ENCODE measurements around the gene ITGA5. TPM values are rescaled to one million over a fixed set of nuclear protein-coding genes. Genes with fewer than 3 reads are reported as not detected.

Gene ITGA5
- total and polyA plus RNA-seq, 9 of the 15 experiments (the other 6 are each of a cell fraction or from before 2014, with no cell fraction given), result 9.1 to 82.1 (median 47.4) TPM

DNA sequence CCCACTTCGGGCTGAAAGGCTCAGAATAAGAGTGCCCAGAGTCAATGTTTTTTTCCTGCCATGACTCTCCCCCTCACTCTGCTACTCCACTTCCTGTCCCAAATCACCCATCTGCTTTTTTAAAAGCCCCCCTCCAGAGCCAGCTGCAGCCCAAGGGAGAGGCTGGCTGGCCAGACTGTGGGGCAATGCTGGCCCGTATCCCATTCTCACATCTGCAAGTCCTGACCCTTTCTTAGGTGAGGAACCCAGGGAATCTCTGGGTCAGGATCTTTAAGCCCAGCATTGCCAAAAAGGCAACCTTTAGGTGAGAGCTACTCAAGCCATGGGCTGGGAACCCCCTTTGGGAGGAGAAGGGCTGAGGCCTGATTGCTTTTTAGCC, 1.7 kb upstream of the ITGA5 start (continued):
- TF ChIP-seq, protein P1, sequence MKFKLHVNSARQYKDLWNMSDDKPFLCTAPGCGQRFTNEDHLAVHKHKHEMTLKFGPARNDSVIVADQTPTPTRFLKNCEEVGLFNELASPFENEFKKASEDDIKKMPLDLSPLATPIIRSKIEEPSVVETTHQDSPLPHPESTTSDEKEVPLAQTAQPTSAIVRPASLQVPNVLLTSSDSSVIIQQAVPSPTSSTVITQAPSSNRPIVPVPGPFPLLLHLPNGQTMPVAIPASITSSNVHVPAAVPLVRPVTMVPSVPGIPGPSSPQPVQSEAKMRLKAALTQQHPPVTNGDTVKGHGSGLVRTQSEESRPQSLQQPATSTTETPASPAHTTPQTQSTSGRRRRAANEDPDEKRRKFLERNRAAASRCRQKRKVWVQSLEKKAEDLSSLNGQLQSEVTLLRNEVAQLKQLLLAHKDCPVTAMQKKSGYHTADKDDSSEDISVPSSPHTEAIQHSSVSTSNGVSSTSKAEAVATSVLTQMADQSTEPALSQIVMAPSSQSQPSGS (CRISPR knock-in tag; IDR thresholded peaks at IDR 0.05), result no peak
- TF ChIP-seq PPARD (CRISPR knock-in tag; IDR thresholded peaks at IDR 0.05) (no peak), CBX8 (IDR thresholded peaks at IDR 0.05; ENCODE audit: borderline replicate concordance, extremely low read depth, low read depth, low read length, poor library complexity, severe bottlenecking) (no peak), NFE2L1 (tag; IDR thresholded peaks at IDR 0.05; ENCODE audit: borderline replicate concordance, low read depth) (no peak), ZFPM2 (CRISPR knock-in tag; IDR thresholded peaks at IDR 0.05) (no peak), ZKSCAN3 (CRISPR knock-in tag; IDR thresholded peaks at IDR 0.05) (no peak), HMG20B (CRISPR knock-in tag; IDR thresholded peaks at IDR 0.05) (no peak), PCBP2 (IDR thresholded peaks at IDR 0.05; ENCODE audit: low read depth, low read length, poor library complexity, severe bottlenecking) (no peak), RCOR1 (IDR thresholded peaks at IDR 0.05; ENCODE audit: borderline replicate concordance in 1 of 2, low read depth in 2 of 2, low read length in 2 of 2) (0 out of 4 replicates have a peak, but pooled peaks of 1 of the 2 experiments have one; percentile 1), HDAC8 (tag; IDR thresholded peaks at IDR 0.05) (no peak), NR2C2 (CRISPR knock-in tag; IDR thresholded peaks at IDR 0.05) (no peak), NR2C2 (tag; IDR thresholded peaks at IDR 0.05) (0 out of 2 replicates have a peak, but pooled peaks have one; percentile 7), ZNF695 (CRISPR knock-in tag; IDR thresholded peaks at IDR 0.05) (no peak)
- TF ChIP-seq, protein P2, sequence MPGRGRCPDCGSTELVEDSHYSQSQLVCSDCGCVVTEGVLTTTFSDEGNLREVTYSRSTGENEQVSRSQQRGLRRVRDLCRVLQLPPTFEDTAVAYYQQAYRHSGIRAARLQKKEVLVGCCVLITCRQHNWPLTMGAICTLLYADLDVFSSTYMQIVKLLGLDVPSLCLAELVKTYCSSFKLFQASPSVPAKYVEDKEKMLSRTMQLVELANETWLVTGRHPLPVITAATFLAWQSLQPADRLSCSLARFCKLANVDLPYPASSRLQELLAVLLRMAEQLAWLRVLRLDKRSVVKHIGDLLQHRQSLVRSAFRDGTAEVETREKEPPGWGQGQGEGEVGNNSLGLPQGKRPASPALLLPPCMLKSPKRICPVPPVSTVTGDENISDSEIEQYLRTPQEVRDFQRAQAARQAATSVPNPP (IDR thresholded peaks at IDR 0.05; ENCODE audit: borderline replicate concordance, insufficient read depth, insufficient read length), result no peak
- TF ChIP-seq, protein P3, sequence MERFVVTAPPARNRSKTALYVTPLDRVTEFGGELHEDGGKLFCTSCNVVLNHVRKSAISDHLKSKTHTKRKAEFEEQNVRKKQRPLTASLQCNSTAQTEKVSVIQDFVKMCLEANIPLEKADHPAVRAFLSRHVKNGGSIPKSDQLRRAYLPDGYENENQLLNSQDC (CRISPR knock-in tag; IDR thresholded peaks at IDR 0.05), result no peak
- TF ChIP-seq, protein P4, sequence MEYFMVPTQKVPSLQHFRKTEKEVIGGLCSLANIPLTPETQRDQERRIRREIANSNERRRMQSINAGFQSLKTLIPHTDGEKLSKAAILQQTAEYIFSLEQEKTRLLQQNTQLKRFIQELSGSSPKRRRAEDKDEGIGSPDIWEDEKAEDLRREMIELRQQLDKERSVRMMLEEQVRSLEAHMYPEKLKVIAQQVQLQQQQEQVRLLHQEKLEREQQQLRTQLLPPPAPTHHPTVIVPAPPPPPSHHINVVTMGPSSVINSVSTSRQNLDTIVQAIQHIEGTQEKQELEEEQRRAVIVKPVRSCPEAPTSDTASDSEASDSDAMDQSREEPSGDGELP (CRISPR knock-in tag; IDR thresholded peaks at IDR 0.05; ENCODE audit: borderline replicate concordance), result 0 out of 2 replicates have a peak, but pooled peaks have one; percentile 19
- TF ChIP-seq, protein P5, sequence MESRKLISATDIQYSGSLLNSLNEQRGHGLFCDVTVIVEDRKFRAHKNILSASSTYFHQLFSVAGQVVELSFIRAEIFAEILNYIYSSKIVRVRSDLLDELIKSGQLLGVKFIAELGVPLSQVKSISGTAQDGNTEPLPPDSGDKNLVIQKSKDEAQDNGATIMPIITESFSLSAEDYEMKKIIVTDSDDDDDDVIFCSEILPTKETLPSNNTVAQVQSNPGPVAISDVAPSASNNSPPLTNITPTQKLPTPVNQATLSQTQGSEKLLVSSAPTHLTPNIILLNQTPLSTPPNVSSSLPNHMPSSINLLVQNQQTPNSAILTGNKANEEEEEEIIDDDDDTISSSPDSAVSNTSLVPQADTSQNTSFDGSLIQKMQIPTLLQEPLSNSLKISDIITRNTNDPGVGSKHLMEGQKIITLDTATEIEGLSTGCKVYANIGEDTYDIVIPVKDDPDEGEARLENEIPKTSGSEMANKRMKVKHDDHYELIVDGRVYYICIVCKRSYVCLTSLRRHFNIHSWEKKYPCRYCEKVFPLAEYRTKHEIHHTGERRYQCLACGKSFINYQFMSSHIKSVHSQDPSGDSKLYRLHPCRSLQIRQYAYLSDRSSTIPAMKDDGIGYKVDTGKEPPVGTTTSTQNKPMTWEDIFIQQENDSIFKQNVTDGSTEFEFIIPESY (CRISPR knock-in tag; IDR thresholded peaks at IDR 0.05), result no peak
- TF ChIP-seq, protein P6, sequence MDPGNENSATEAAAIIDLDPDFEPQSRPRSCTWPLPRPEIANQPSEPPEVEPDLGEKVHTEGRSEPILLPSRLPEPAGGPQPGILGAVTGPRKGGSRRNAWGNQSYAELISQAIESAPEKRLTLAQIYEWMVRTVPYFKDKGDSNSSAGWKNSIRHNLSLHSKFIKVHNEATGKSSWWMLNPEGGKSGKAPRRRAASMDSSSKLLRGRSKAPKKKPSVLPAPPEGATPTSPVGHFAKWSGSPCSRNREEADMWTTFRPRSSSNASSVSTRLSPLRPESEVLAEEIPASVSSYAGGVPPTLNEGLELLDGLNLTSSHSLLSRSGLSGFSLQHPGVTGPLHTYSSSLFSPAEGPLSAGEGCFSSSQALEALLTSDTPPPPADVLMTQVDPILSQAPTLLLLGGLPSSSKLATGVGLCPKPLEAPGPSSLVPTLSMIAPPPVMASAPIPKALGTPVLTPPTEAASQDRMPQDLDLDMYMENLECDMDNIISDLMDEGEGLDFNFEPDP (CRISPR knock-in tag; IDR thresholded peaks at IDR 0.05), result no peak
- TF ChIP-seq, protein P7, sequence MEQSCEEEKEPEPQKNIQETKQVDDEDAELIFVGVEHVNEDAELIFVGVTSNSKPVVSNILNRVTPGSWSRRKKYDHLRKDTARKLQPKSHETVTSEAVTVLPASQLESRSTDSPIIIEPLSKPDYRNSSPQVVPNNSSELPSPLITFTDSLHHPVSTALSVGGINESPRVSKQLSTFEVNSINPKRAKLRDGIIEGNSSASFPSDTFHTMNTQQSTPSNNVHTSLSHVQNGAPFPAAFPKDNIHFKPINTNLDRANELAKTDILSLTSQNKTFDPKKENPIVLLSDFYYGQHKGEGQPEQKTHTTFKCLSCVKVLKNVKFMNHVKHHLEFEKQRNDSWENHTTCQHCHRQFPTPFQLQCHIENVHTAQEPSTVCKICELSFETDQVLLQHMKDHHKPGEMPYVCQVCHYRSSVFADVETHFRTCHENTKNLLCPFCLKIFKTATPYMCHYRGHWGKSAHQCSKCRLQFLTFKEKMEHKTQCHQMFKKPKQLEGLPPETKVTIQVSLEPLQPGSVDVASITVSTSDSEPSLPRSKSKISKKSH (CRISPR knock-in tag; IDR thresholded peaks at IDR 0.05), result no peak
